DMS79 (cell line): ENCODE measurements around the gene KRTAP13-2.

Source experiments
- DNase-seq: peaks from one replicate; lab custom pipeline; 2025; lab: John Stamatoyannopoulos, UW

The KRTAP13-2 gene

GRCh38 chr21:30326390-30326789, 45.7 kb downstream of the KRTAP13-2 start:
- no peak for DNase-seq
